K562 (cell line): ENCODE results near the gene CD300LB. TPM values are rescaled to one million over a fixed set of nuclear protein-coding genes. Genes with fewer than 3 reads are reported as not detected.
A peak's percentile ranks its signal among the peaks of the same experiment; 100 is the strongest.

Experiments
- ARID2 ChIP-seq: fragments of 450-650 bp; IDR thresholded peaks from 2 replicates; pipeline ENCODE4 v1.6.1; 2017; ENCODE audit warnings: antibody characterized with exemption, mild to moderate bottlenecking
- C11orf30 ChIP-seq: fragments of 450-650 bp; IDR thresholded peaks from 2 replicates; pipeline ENCODE4 v1.6.1; 2016; ENCODE audit warnings: low read depth, mild to moderate bottlenecking
- CHAMP1 ChIP-seq: fragments of 450-650 bp; IDR thresholded peaks from 2 replicates; pipeline ENCODE4 v1.6.1; 2016; ENCODE audit warnings: mild to moderate bottlenecking
- CREM ChIP-seq: IDR thresholded peaks from 2 replicates; pipeline ENCODE4 v1.6.1; 2014; ENCODE audit warnings: antibody characterized with exemption, low read depth
- CTBP1 ChIP-seq: fragments of 450-650 bp; IDR thresholded peaks from 2 replicates; pipeline ENCODE4 v1.6.1; 2016; ENCODE audit warnings: borderline replicate concordance
- DIDO1 ChIP-seq: fragments of 450-650 bp; IDR thresholded peaks from 2 replicates; pipeline ENCODE4 v1.6.1; 2016; ENCODE audit warnings: low read depth, missing biosample characterization, missing genetic modification characterization
- ESRRA ChIP-seq: fragments of 450-650 bp; IDR thresholded peaks from 2 replicates; pipeline ENCODE4 v1.6.1; 2014; ENCODE audit warnings: low read depth, mild to moderate bottlenecking, moderate library complexity, borderline replicate concordance
- GATAD2B ChIP-seq: fragments of 450-650 bp; IDR thresholded peaks from 2 replicates; pipeline ENCODE4 v1.6.1; 2017; ENCODE audit warnings: mild to moderate bottlenecking, borderline replicate concordance
- HDAC2 ChIP-seq: fragments of 450-650 bp; IDR thresholded peaks from 2 replicates; pipeline ENCODE4 v1.6.1; 2016; ENCODE audit warnings: mild to moderate bottlenecking
- HNRNPL ChIP-seq: fragments of 200-400 bp; formaldehyde crosslinking; IDR thresholded peaks from 2 replicates; pipeline ENCODE4 v1.6.1; 2017; ENCODE audit warnings: low read depth, mild to moderate bottlenecking, low read length
- NCOA4 ChIP-seq: fragments of 450-650 bp; IDR thresholded peaks from 2 replicates; pipeline ENCODE4 v1.6.1; 2018; ENCODE audit warnings: mild to moderate bottlenecking; ENCODE audit not compliant: partially characterized antibody
- RAD21 ChIP-seq, 2 experiments: fragments of 250-450 bp in 1 of 2; fragments of 450-650 bp in 1 of 2; sonication (Bioruptor Pico) in 1 of 2; formaldehyde crosslinking in 1 of 2; IDR thresholded peaks in 1 of 2; conservative IDR thresholded peaks in 1 of 2; 2 replicates each; pipeline versions ENCODE4 v1.4.0 to v1.8.0; 2020 to 2022; ENCODE audit warnings: mild to moderate bottlenecking in 2 of 2, moderate library complexity in 1 of 2
- SNAPC5 ChIP-seq: fragments of 250-450 bp; sonication (Bioruptor Pico); IDR thresholded peaks from 2 replicates; pipeline ENCODE4 v1.8.0; 2021; ENCODE audit warnings: moderate library complexity, mild to moderate bottlenecking, inconsistent platforms
- SOX6 ChIP-seq: fragments of 450-650 bp; IDR thresholded peaks from 2 replicates; pipeline ENCODE4 v1.6.1; 2014; ENCODE audit warnings: mild to moderate bottlenecking
- ZBTB11 ChIP-seq, 3 experiments: fragments of 200-800 bp in 1 of 3; fragments of 250-450 bp in 1 of 3; fragments of 450-650 bp in 1 of 3; sonication (Bioruptor Pico) in 1 of 3; sonication (Bioruptor generic) in 1 of 3; formaldehyde crosslinking in 1 of 3; IDR thresholded peaks; 2 replicates each; pipeline versions ENCODE4 v1.6.1 to v1.8.0; 2016 to 2022; ENCODE audit warnings: mild to moderate bottlenecking in 2 of 3, missing genetic modification characterization in 2 of 3, missing compliant biosample characterization in 1 of 3, moderate library complexity in 1 of 3
- ZFX ChIP-seq: sonication (generic); formaldehyde crosslinking; IDR thresholded peaks from 2 replicates; pipeline ENCODE4 v1.8.0; 2022; ENCODE audit warnings: mild to moderate bottlenecking, missing genetic modification reagents, moderate library complexity
- ZNF12 ChIP-seq: sonication (generic); formaldehyde crosslinking; IDR thresholded peaks from 2 replicates; pipeline ENCODE4 v1.4.0; 2020; ENCODE audit warnings: mild to moderate bottlenecking, missing genetic modification reagents
- ZNF23 ChIP-seq: fragments of 250-450 bp; sonication (Bioruptor Pico); IDR thresholded peaks from 2 replicates; pipeline ENCODE4 v1.4.0; 2020; ENCODE audit warnings: mild to moderate bottlenecking
- ZNF586 ChIP-seq: fragments of 450-650 bp; formaldehyde crosslinking; conservative IDR thresholded peaks from 2 replicates; pipeline ENCODE4 v1.4.0; 2020; ENCODE audit warnings: mild to moderate bottlenecking, moderate library complexity
- ZNF707 ChIP-seq: fragments of 250-450 bp; sonication (Bioruptor Pico); conservative IDR thresholded peaks from 2 replicates; pipeline ENCODE4 v1.8.0; 2022; ENCODE audit warnings: inconsistent platforms, mild to moderate bottlenecking, moderate library complexity
- polyA plus RNA-seq, 8 experiments: library from polyadenylated mRNA; depleted of rRNA in 4 of 8; stranded (reverse) in 5 of 8; unstranded in 3 of 8; fragments of >200 nt; fragmentation: Nextera tagmentation in 2 of 8; fragmentation: Illumina TruSeq in 1 of 8; extraction: Ambion mirVana in 2 of 8; extraction: Trizol in 1 of 8; gene quantifications; 2 replicates each; pipeline versions ENCODE4 v1.2.1 to v1.2.3, GENCODE V29; 2011 to 2014; ENCODE audit warnings: inconsistent platforms in 1 of 8, missing spikeins in 1 of 8
- total RNA-seq, 7 experiments: library from RNA; depleted of rRNA in 6 of 7; stranded (reverse); fragments of >200 nt in 6 of 7; fragmentation: Illumina TruSeq in 2 of 7; extraction: Trizol in 2 of 7; gene quantifications; 2 replicates each; pipeline versions ENCODE4 v1.2.1 to v1.2.3, GENCODE V29; 2011 to 2021; ENCODE audit warnings: low replicate concordance in 1 of 7

CD300LB gene
- total and polyA plus RNA-seq, 9 of the 15 experiments (the other 6 are each of a cell fraction or from before 2014, with no cell fraction given), result not detected

- TF ChIP-seq CTBP1 (peak; percentile 22; the same call in 1 of the 2 replicates), GATAD2B (no peak), ARID2 (no peak), CREM (no peak), ZNF707 (CRISPR knock-in tag) (no peak), ZNF12 (CRISPR knock-in tag) (no peak), ESRRA (peak; percentile 37; the same call in 1 of the 2 replicates), HNRNPL (no peak), DIDO1 (tag) (no peak), ZNF23 (CRISPR knock-in tag) (no peak), SOX6 (no peak), CHAMP1 (no peak), HDAC2 (no peak), SNAPC5 (no peak), C11orf30 (no peak), ZFX (CRISPR knock-in tag) (no peak), ZBTB11 (CRISPR knock-in tag; IDR thresholded peaks at IDR 0.05) (no peak), RAD21 (CRISPR knock-in tag; conservative IDR thresholded peaks at IDR 0.05 in 1 of 2, IDR thresholded peaks at IDR 0.05 in 1 of 2) (0 out of 4 replicates have a peak, but pooled peaks of 1 of the 2 experiments have one; percentile 3), NCOA4 (no peak), ZNF586 (CRISPR knock-in tag) (no peak)
Observed at GRCh38 chr17:74478420-74479100, 52.7 kb downstream of the CD300LB start (continued).
